HS-27A (cell line): Measurements from ENCODE around the gene CYB561.

Experiments used
- DNase-seq: peaks from one replicate; pipeline ENCODE4 v3.0.0-alpha.2; 2012; ENCODE audit warnings: low read depth, missing footprints

The CYB561 gene

GRCh38 chr17:63445954-63446752 is at the start of gene CYB561:
TSS of gene CYB561 (minus strand) at chr17:63446306. CDS start at chr17:63437547, 8,759 bp downstream.
- no peak for DNase-seq

- no peak for DNase-seq
These were observed 49.4 kb upstream of the CYB561 start for GRCh38 chr17:63495491-63495890.

GRCh38 chr17:63494300-63494928 is 48.3 kb upstream of the CYB561 start:
- DNase-seq, result no peak

- no peak for DNase-seq
These were observed 47.3 kb upstream of the CYB561 start for GRCh38 chr17:63493411-63493810.

GRCh38 chr17:63492940-63493339 is 46.8 kb upstream of the CYB561 start:
- no peak for DNase-seq

- no peak for DNase-seq
These were observed 46.0 kb upstream of the CYB561 start for GRCh38 chr17:63491977-63492618.

- no peak for DNase-seq
These were observed 45.3 kb upstream of the CYB561 start for GRCh38 chr17:63491413-63491812.

- DNase-seq, result no peak
These were observed 44.8 kb upstream of the CYB561 start for GRCh38 chr17:63490858-63491400.

- DNase-seq, result no peak
These were observed 44.2 kb upstream of the CYB561 start for GRCh38 chr17:63490329-63490728.

GRCh38 chr17:63489291-63489690 is 43.2 kb upstream of the CYB561 start:
- DNase-seq, result no peak

GRCh38 chr17:63488851-63489250 is 42.7 kb upstream of the CYB561 start:
- no peak for DNase-seq

- no peak for DNase-seq
These were observed 40.9 kb upstream of the CYB561 start for GRCh38 chr17:63487014-63487339.

GRCh38 chr17:63486317-63487013 is 40.4 kb upstream of the CYB561 start:
- no peak for DNase-seq

- no peak for DNase-seq
These were observed 37.8 kb upstream of the CYB561 start for GRCh38 chr17:63483655-63484575.

GRCh38 chr17:63483038-63483437 is 36.9 kb upstream of the CYB561 start:
- DNase-seq, result no peak

- DNase-seq, result no peak
These were observed 36.4 kb upstream of the CYB561 start for GRCh38 chr17:63482509-63482908.

- no peak for DNase-seq
These were observed 35.4 kb upstream of the CYB561 start for GRCh38 chr17:63481488-63481870.

- DNase-seq, result no peak
These were observed 34.9 kb upstream of the CYB561 start for GRCh38 chr17:63480826-63481487.

GRCh38 chr17:63480192-63480784 is 34.2 kb upstream of the CYB561 start:
- no peak for DNase-seq

- no peak for DNase-seq
These were observed 33.5 kb upstream of the CYB561 start for GRCh38 chr17:63479495-63480184.
